LNCaP clone FGC (cell line): ENCODE measurements around the gene MYBPC2.
"Not testable (repeated sequence)": the region's sequence is repeated elsewhere in the genome, so short reads cannot be mapped to it uniquely, and the experiment has no call there.

Experiments
- DNase-seq: peaks from one replicate; pipeline ENCODE4 v3.0.0-alpha.2; 2011; ENCODE audit warnings: low read depth
- H3K4me3 ChIP-seq: 2 replicates; pipeline ENCODE4 v1.5.1; 2011; ENCODE audit warnings: mild to moderate bottlenecking, low read depth, low read length, control low read depth
- TF ChIP-seq, protein P1 (sequence below): IDR thresholded peaks from 2 replicates; pipeline ENCODE4 v1.5.1; 2012; ENCODE audit warnings: mild to moderate bottlenecking; ENCODE audit not compliant: control insufficient read depth, insufficient read depth; ENCODE audit errors: extremely low read depth

The MYBPC2 gene

DNA sequence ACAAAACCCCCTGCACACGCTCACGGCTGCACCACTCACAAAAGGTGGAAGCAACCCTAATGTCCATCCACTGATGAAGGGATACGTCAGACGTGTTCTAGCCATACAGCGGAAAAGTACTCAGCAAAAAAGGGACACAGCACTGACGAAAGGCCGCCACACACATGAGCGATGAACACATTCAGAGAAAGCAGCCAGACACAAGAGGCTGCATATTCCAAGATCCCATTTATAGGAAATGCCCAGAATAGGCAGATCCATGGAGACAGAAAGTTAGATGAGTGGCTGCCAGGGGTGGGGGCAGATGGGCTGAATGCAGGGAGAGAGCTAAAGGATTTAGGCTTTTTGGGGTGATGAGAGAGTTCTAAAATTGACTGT is 44.8 kb upstream of the MYBPC2 start:
- no peak for DNase-seq
- TF ChIP-seq, protein P1, sequence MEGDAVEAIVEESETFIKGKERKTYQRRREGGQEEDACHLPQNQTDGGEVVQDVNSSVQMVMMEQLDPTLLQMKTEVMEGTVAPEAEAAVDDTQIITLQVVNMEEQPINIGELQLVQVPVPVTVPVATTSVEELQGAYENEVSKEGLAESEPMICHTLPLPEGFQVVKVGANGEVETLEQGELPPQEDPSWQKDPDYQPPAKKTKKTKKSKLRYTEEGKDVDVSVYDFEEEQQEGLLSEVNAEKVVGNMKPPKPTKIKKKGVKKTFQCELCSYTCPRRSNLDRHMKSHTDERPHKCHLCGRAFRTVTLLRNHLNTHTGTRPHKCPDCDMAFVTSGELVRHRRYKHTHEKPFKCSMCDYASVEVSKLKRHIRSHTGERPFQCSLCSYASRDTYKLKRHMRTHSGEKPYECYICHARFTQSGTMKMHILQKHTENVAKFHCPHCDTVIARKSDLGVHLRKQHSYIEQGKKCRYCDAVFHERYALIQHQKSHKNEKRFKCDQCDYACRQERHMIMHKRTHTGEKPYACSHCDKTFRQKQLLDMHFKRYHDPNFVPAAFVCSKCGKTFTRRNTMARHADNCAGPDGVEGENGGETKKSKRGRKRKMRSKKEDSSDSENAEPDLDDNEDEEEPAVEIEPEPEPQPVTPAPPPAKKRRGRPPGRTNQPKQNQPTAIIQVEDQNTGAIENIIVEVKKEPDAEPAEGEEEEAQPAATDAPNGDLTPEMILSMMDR = no peak
- no peak overlapping the region for H3K4me3 ChIP-seq

DNA sequence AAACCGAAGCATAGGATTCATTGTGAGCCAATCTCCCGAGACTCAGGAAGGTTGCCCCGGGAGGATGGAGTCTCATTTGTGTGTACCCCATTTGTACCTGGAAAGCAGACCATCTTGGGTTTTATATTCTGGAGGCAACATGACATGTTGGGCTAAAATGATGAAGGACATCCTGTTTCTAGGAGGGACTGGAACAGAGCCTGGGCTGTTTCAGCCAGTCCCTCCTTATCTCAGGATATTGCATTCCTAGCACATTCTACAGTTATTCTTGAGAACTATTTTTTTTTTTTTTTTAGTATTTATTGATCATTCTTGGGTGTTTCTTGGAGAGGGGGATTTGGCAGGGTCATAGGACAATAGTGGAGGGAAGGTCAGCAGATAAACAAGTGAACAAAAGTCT is 42.4 kb upstream of the MYBPC2 start:
- not testable (repeated sequence) for DNase-seq, H3K4me3 ChIP-seq

GRCh38 chr19:50390952-50391351 is 41.7 kb upstream of the MYBPC2 start:
- DNase-seq, H3K4me3 ChIP-seq: not testable (repeated sequence)

DNA sequence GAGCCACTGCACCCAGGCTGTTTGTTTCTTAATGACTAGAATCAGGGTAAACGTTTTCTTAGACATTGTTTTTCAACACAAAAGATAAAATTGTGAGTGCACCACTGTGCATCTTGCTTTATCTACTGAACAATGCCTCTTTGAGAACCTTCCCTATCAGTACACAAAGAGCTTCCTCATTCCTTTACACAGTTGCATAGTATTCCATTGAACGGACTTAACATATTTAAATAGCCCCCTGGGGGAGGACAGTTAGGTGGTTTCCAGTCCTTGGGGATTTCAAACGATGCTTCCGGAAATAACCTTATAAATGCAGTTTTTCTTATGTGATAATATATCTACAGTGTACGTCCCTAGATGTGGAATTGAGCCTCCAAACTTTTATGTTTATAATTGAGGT is 39.9 kb upstream of the MYBPC2 start:
- H3K4me3 ChIP-seq = no peak overlapping the region
- no peak for DNase-seq
- TF ChIP-seq, protein P1 = no peak

DNA sequence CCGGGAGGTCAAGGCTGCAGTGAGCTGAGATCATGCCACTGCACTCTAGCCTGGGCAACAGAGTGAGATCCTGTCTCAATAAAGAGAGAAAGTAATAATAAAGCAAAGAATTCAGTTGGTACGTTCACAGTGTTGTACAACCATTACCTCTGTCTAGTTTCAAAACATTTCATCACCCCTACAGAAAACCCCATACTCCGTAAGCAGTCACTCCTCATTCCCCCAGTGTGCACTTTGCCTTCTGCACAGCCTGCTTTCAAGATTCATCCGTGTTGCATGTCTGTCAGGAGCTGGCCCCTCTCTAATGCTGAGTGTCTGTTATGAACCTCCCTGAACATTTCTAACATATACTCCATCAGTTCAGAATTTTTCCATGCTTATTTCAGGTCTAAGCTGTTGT is 39.1 kb upstream of the MYBPC2 start:
- TF ChIP-seq, protein P1 = no peak
- H3K4me3 ChIP-seq = no peak overlapping the region

GRCh38 chr19:50394017-50394416 is 38.7 kb upstream of the MYBPC2 start:
- TF ChIP-seq, protein P1 = no peak
- no peak overlapping the region for H3K4me3 ChIP-seq

More for the DNA sequence above, 39.1 kb upstream of the MYBPC2 start:
- DNase-seq = no peak

DNA sequence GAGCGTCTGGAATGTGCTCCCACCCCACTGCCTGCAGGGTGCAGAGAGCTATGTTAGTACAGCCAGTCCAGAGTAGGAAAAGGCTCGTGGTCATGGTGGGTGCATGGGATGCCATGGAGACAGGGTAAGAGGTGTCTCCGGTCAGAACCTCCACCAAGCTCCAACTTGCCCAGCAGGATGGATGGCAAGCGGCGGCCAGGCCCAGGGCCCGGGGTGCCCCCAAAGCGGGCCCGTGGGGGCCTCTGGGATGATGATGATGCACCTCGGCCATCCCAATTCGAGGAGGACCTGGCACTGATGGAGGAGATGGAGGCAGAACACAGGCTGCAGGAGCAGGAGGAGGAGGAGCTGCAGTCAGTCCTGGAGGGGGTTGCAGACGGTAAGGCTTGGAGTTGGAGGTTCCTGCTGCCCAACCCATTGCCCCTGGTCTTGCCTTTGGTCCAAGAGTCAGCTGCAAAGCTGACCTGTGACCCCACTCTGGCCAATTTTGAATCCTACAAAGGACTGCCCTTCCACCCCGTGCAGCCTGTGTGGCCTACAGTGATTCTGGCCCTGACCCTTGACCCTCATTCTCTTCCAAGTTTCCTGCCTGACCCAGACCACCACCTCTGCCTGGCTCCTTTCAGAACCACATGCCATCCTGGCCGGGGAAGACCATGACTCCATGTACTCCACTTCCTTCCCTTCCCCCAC is 33.9 kb upstream of the MYBPC2 start:
- TF ChIP-seq, protein P1 = no peak
- no peak for DNase-seq
- no peak overlapping the region for H3K4me3 ChIP-seq

More at GRCh38 chr19:50394017-50394416, 38.7 kb upstream of the MYBPC2 start:
- DNase-seq = no peak

DNA sequence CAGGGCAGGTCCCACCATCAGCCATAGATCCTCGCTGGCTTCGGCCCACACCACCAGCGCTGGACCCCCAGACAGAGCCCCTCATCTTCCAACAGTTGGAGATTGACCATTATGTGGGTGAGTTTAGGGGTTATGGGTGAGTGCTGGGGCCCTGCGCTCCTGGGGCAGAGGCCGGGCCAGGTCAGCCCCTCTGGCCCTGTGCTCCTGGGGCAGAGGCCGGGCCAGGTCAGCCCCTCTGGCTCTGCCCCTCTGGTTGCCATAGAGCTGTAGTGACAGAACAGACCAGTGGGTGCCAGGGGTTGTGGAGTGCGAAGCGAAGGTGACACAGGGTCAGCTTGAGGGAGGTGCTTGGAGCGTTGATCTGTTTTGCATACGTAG is 33.3 kb upstream of the MYBPC2 start:
- DNase-seq = no peak
- H3K4me3 ChIP-seq = no peak overlapping the region
- TF ChIP-seq, protein P1 = no peak
